NB4 (cell line): ENCODE data around the gene CLDN5.

Experiments used
- CTCF ChIP-seq: IDR thresholded peaks from one replicate; pipeline ENCODE4 v1.5.1; 2012; ENCODE audit warnings: low read depth, low read length
- MAX ChIP-seq: IDR thresholded peaks from 2 replicates; pipeline ENCODE4 v1.6.1; 2011; ENCODE audit warnings: low read depth, low read length
- MYC ChIP-seq: IDR thresholded peaks from 2 replicates; pipeline ENCODE4 v1.6.1; 2011; ENCODE audit warnings: low read depth, low read length
- POLR2A ChIP-seq: IDR thresholded peaks from 2 replicates; pipeline ENCODE4 v1.6.1; 2011; ENCODE audit warnings: mild to moderate bottlenecking; ENCODE audit not compliant: insufficient read length; ENCODE audit errors: extremely low read depth

- no peak for TF ChIP-seq CTCF
- no peak for TF ChIP-seq POLR2A
- no peak for TF ChIP-seq MAX
- no peak for TF ChIP-seq MYC
Measured at GRCh38 chr22:19505735-19506126, 18.5 kb downstream of the CLDN5 start.
